Choroid plexus epithelial cell (primary cell): Measurements from ENCODE around the gene CXCL8.
A peak's percentile ranks its signal among the peaks of the same experiment; 100 is the strongest.

Experiments used
- DNase-seq: peaks from one replicate; pipeline ENCODE4 v3.0.0-alpha.2; 2010; ENCODE audit warnings: low read depth
- H3K4me3 ChIP-seq: 2 replicates; pipeline ENCODE4 v1.5.1; 2011; ENCODE audit warnings: low read depth, mild to moderate bottlenecking, control low read depth, low read length, moderate library complexity
- TF ChIP-seq, protein P1 (sequence below): conservative IDR thresholded peaks from 2 replicates; pipeline ENCODE4 v1.5.1; 2011; ENCODE audit warnings: low read depth, mild to moderate bottlenecking, control low read depth, inconsistent platforms, low read length, moderate library complexity

The CXCL8 gene

DNA sequence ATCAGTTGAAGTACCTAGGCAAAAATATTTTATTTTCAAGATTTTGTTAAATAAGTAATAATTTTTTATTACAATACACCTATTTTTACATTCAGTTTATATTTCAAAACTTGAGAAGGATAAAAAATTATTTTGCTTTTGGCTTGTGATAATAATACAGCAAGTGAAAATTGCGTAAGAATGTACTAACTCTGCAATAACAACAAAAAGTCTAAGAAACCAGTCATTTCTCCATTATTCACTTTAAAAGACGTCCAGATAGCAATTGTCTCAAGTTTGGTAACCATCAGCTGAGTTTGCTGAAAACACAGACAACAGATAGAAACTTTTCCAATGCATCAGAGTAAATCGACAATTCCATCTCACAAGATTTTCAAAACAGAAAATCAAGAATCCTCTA is 12.1 kb downstream of the CXCL8 start:
- no peak for DNase-seq
- TF ChIP-seq, protein P1, sequence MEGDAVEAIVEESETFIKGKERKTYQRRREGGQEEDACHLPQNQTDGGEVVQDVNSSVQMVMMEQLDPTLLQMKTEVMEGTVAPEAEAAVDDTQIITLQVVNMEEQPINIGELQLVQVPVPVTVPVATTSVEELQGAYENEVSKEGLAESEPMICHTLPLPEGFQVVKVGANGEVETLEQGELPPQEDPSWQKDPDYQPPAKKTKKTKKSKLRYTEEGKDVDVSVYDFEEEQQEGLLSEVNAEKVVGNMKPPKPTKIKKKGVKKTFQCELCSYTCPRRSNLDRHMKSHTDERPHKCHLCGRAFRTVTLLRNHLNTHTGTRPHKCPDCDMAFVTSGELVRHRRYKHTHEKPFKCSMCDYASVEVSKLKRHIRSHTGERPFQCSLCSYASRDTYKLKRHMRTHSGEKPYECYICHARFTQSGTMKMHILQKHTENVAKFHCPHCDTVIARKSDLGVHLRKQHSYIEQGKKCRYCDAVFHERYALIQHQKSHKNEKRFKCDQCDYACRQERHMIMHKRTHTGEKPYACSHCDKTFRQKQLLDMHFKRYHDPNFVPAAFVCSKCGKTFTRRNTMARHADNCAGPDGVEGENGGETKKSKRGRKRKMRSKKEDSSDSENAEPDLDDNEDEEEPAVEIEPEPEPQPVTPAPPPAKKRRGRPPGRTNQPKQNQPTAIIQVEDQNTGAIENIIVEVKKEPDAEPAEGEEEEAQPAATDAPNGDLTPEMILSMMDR: no peak
- H3K4me3 ChIP-seq: no peak overlapping the region

DNA sequence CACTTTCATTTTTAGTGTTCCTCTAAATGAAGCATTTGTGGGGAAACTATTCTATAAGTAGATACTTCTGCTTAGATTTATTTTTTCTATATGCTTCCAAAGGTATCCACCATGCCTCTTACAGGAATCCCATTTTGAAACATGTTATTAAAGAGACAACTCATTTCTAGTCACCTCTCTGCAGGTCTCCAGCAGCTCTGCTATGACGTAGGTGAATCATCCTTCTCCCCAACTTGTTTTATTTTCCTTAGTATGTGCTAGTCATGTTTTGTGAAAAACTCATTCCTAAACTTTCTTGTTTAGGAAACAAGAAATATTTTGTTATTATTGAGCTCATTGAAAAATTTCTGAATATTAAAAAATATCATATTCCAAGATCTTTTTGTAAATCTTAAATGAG is 12.8 kb downstream of the CXCL8 start:
- TF ChIP-seq, protein P1: no peak
- H3K4me3 ChIP-seq: no peak overlapping the region
- no peak for DNase-seq

DNA sequence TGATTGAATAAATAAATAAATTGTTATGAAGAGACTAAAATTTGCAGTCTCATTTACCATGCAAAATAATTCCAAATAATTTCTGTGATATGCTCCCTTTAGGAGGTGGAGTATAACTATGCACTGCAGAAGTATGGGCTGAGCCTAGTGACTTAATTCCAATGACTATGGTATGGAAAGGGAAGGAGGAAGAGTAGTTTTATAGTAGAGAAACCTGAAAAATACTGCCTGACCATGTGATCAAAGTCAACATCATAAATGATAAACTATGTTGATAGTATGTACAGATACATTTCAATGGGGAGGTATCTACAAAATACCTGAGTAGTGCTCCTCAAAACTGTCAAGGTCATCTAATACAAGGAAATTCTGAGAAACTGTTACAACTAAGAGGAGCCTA is 14.6 kb downstream of the CXCL8 start:
- TF ChIP-seq, protein P1: no peak
- no peak for DNase-seq

DNA sequence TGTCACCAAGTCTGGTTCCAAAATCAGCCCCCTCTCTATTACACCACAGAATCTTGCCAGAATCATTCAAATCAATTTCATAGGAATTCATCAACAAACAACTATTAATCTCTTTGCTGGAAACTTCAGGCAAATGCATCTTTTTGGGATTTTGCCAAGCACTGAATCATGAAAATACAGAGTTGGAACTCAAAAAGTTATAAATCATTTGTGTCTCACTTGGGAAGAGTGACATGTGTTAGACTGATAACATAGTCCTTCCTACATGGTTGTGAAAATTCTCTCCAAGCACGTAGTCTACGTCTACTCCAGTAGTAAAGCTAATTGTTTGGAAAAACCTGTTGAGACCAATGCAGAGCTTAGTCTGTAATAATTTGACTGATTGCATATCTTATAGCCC is 19.0 kb downstream of the CXCL8 start:
- H3K4me3 ChIP-seq: no peak overlapping the region
- DNase-seq: no peak
- TF ChIP-seq, protein P1: no peak

More for the DNA sequence above, 14.6 kb downstream of the CXCL8 start:
- H3K4me3 ChIP-seq: no peak overlapping the region

DNA sequence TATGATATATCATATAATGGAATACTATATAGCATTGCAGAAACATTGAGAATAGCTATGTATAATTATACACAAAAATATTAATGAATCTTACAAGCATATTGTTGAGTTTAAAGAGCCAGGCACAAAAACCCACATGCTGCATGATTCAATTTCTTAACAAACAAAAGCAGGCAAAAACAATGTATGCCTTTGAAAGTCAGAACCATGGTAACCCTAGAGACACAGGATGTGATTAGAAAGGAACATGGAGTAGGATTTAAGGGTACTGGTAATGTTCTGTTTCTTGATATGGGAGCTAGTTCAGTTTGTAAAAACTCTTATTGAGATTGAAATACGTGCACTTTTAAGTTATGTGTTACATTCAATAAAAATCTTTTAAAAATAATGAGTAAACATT is 21.5 kb downstream of the CXCL8 start:
- DNase-seq: no peak
- H3K4me3 ChIP-seq: no peak overlapping the region
- TF ChIP-seq, protein P1: no peak

DNA sequence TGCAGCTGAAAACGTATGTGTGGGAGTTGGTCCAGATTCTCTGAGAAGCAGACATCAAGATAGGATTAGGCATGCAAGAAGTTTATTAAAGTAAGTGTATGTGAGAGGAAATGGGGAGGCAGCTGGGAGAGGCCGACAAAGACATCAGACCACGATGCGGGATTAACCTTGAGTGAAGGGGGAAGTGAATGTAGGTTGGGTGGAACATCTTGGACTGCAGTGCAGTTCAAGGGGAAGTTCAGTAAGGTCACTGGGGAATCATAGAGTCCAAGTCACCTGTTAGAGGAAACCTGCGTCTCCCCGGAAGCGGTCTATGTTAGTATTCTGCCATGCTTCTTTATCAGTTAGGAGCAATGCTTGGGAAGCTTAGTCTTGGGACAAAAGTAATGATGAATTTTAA is 22.0 kb downstream of the CXCL8 start:
- TF ChIP-seq, protein P1: no peak
- no peak for DNase-seq
- H3K4me3 ChIP-seq: no peak overlapping the region

DNA sequence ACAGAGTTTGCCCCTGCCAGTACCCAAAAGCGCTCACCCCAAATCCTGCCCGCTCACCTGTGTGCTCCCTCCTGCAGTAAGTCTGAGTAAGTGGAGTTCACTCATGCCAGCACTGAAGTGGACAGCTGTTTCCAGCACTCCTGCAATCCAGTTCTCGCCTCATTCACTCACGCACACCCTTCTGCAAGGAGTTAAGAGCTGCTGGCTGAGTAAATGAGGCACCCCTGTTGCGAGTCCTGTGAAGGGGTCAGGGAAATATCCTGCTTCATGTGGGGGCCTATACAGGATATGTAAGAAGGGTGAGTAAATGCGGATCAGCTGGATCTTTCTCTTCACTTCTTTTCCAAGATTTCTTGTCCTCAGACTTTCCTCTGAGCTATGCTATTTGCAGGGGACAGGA is 23.5 kb downstream of the CXCL8 start:
- peak; percentile 66 for DNase-seq
- no peak overlapping the region for H3K4me3 ChIP-seq
- TF ChIP-seq, protein P1: no peak
